ENCODE results near the gene LTBP1. TPM values are rescaled to one million over a fixed set of nuclear protein-coding genes. Genes with fewer than 3 reads are reported as not detected.

Gene LTBP1
- polyA plus RNA-seq, 1 donor (not counting 4 experiments of a cell fraction or from before 2014, with no cell fraction given) = 9.2 TPM

GRCh38 chr2:33435518-33435917, 488.8 kb downstream of the LTBP1 start:
- H3K4me1 ChIP-seq (ENCODE audit: control insufficient read depth, extremely low read depth, insufficient read depth, low read length) = peaks cover 4% of the 10 kb centered on the region
- H2AFZ ChIP-seq (ENCODE audit: control insufficient read depth, low read length) = no peak overlapping the region
- H3K9ac ChIP-seq (ENCODE audit: control insufficient read depth, extremely low read depth, insufficient read depth, low read length) = no peak overlapping the region
- DNase-seq (ENCODE audit: low read depth, low spot score) = no peak
- H4K20me1 ChIP-seq (ENCODE audit: control insufficient read depth, extremely low read depth, insufficient read depth, low read length) = no peaks in the 10 kb centered on the region
- no peaks in the 10 kb centered on the region for H3K79me2 ChIP-seq (ENCODE audit: control insufficient read depth, insufficient read depth, low read length)
- no peak overlapping the region for H3K27ac ChIP-seq (ENCODE audit: control insufficient read depth, insufficient read depth, low read length)
- H3K27me3 ChIP-seq (ENCODE audit: control insufficient read depth, extremely low read depth, insufficient read depth, low read length) = no peaks in the 10 kb centered on the region
- no peak for FAIRE-seq
- no peaks in the 10 kb centered on the region for H3K9me3 ChIP-seq (ENCODE audit: control insufficient read depth, low read depth, low read length)
- dilution Hi-C loops (cut with MboI; ENCODE audit: extremely low pct_ligation_motif_present, low sequenced_read_pairs) = no loop called here
- no peaks in the 10 kb centered on the region for H3K9me1 ChIP-seq (ENCODE audit: control insufficient read depth, extremely low read depth, insufficient read depth, low read length)
- H3K4me2 ChIP-seq (ENCODE audit: control insufficient read depth, extremely low read depth, insufficient read depth, low read depth, low read length) = no peak overlapping the region
- H3K4me3 ChIP-seq (ENCODE audit: control insufficient read depth in 2 of 3, extremely low read depth in 1 of 3, insufficient read depth in 2 of 3, low read depth in 1 of 3, low read length in 3 of 3) = no peak overlapping the region
- no peaks in the 10 kb centered on the region for H3K36me3 ChIP-seq (ENCODE audit: control insufficient read depth in 2 of 2, extremely low read depth in 1 of 2, insufficient read depth in 2 of 2, low read length in 2 of 2)
- TF ChIP-seq EZH2 (IDR thresholded peaks at IDR 0.05; ENCODE audit: low read length) = no peak
- TF ChIP-seq CTCF (optimal IDR thresholded peaks at IDR 0.05 in 1 of 3, IDR thresholded peaks at IDR 0.05 in 1 of 3, conservative IDR thresholded peaks at IDR 0.05 in 1 of 3; ENCODE audit: extremely low read depth in 1 of 3, insufficient read depth in 2 of 3, low read length in 3 of 3) = no peak

- Histone ChIP-seq H3K4me2 (ENCODE audit: control insufficient read depth, extremely low read depth, insufficient read depth, low read depth, low read length) (no peak overlapping the region), H3K9me3 (ENCODE audit: control insufficient read depth, low read depth, low read length) (no peaks in the 10 kb centered on the region), H2AFZ (ENCODE audit: control insufficient read depth, low read length) (no peak overlapping the region), H3K4me1 (ENCODE audit: control insufficient read depth, extremely low read depth, insufficient read depth, low read length) (peaks cover 4% of the 10 kb centered on the region), H3K4me3 (ENCODE audit: control insufficient read depth in 2 of 3, extremely low read depth in 1 of 3, insufficient read depth in 2 of 3, low read depth in 1 of 3, low read length in 3 of 3) (no peak overlapping the region), H3K9me1 (ENCODE audit: control insufficient read depth, extremely low read depth, insufficient read depth, low read length) (no peaks in the 10 kb centered on the region), H3K79me2 (ENCODE audit: control insufficient read depth, insufficient read depth, low read length) (no peaks in the 10 kb centered on the region), H3K27ac (ENCODE audit: control insufficient read depth, insufficient read depth, low read length) (no peak overlapping the region), H3K36me3 (ENCODE audit: control insufficient read depth in 2 of 2, extremely low read depth in 1 of 2, insufficient read depth in 2 of 2, low read length in 2 of 2) (no peaks in the 10 kb centered on the region), H3K27me3 (ENCODE audit: control insufficient read depth, extremely low read depth, insufficient read depth, low read length) (no peaks in the 10 kb centered on the region), H3K9ac (ENCODE audit: control insufficient read depth, extremely low read depth, insufficient read depth, low read length) (no peak overlapping the region), H4K20me1 (ENCODE audit: control insufficient read depth, extremely low read depth, insufficient read depth, low read length) (no peaks in the 10 kb centered on the region)
- no peak for FAIRE-seq
- dilution Hi-C loops (cut with MboI; ENCODE audit: extremely low pct_ligation_motif_present, low sequenced_read_pairs) = no loop called here
- DNase-seq (ENCODE audit: low read depth, low spot score) = no peak
- no peak for TF ChIP-seq CTCF (optimal IDR thresholded peaks at IDR 0.05 in 1 of 3, IDR thresholded peaks at IDR 0.05 in 1 of 3, conservative IDR thresholded peaks at IDR 0.05 in 1 of 3; ENCODE audit: extremely low read depth in 1 of 3, insufficient read depth in 2 of 3, low read length in 3 of 3)
- no peak for TF ChIP-seq EZH2 (IDR thresholded peaks at IDR 0.05; ENCODE audit: low read length)
Observed at GRCh38 chr2:33436083-33436482, 489.3 kb downstream of the LTBP1 start.

Measured in keratinocyte (primary cell).